Spinal cord (tissue), 10 donors: ENCODE data around the gene USP37. TPM values are rescaled to one million over a fixed set of nuclear protein-coding genes. Genes with fewer than 3 reads are reported as not detected.

ENCODE experiments used
- DNase-seq, 6 donors: peaks; one replicate each; pipeline versions ENCODE4 v3.0.0 to v3.0.0-alpha.2; 2013 to 2015; ENCODE audit warnings: low spot score in 6 of 6, low read depth in 4 of 6
- H3K27ac ChIP-seq: one replicate; pipeline ENCODE4 v1.5.1; 2013; ENCODE audit warnings: low read depth, low read length, control low read depth
- H3K27me3 ChIP-seq: one replicate; pipeline ENCODE4 v1.6.1; 2013; ENCODE audit warnings: low read length; ENCODE audit not compliant: control insufficient read depth, insufficient read depth
- H3K36me3 ChIP-seq: one replicate; pipeline ENCODE4 v1.6.1; 2013; ENCODE audit warnings: low read length; ENCODE audit not compliant: control insufficient read depth, insufficient read depth
- H3K4me1 ChIP-seq: one replicate; pipeline ENCODE4 v1.6.1; 2013; ENCODE audit warnings: low read length; ENCODE audit not compliant: control insufficient read depth, insufficient read depth
- H3K4me3 ChIP-seq: one replicate; pipeline ENCODE4 v1.5.1; 2013; ENCODE audit warnings: low read depth, low read length, control low read depth
- H3K9me3 ChIP-seq: one replicate; pipeline ENCODE4 v1.6.1; 2013; ENCODE audit warnings: low read length; ENCODE audit not compliant: control insufficient read depth, insufficient read depth
- WGBS: methylation state at CpG from one replicate; pipeline ENCODE4 v1.1.5; 2013; ENCODE audit warnings: missing lambda C conversion rate; ENCODE audit not compliant: insufficient coverage; 5-methylcytosine and 5-hydroxymethylcytosine counted together
- polyA plus RNA-seq, 2 donors: library from polyadenylated mRNA; unstranded; fragments of 120-200 nt; gene quantifications; one replicate each; pipeline ENCODE4 v1.2.1, GENCODE V29; 2013; ENCODE audit not compliant: insufficient read length in 2 of 2
- total RNA-seq, 2 donors: library from RNA; depleted of rRNA in 1 of 2; stranded (reverse); fragments of 120-200 nt in 1 of 2; fragments of >200 nt in 1 of 2; gene quantifications; one replicate each; pipeline versions ENCODE4 v1.2.3 to v1.2.4, GENCODE V29; 2013 to 2014
- donor health status: healthy.

USP37 gene
- total and polyA plus RNA-seq, 4 donors: 8.7 to 29.7 (median 13.4) TPM

DNA sequence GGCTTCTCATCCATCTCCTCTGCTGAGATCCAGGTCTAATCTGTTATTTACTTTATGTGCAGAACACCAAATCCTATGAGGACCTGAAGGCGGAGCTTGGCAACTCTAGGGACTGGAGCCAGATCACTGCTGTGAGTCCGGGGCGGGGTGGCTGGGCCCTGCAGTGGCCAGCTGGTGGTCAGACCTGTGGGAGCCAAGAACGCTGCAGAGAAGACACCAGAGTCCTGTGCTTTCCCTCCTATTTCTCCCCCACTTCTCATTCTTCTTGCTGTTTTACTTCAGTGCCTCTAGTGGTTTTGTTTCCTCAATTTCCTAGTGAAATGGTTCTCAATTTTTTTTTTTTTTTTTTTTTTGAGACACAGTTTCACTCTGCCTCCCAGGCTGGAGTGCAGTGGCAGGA, 129.6 kb downstream of the USP37 start:
- peaks cover 2% of the 10 kb centered on the region for H3K27me3 ChIP-seq
- no peaks in the 10 kb centered on the region for H3K9me3 ChIP-seq
- 79% methylated on average over 3 of the region's 4 CpGs for WGBS
- H3K4me3 ChIP-seq: no peak overlapping the region
- DNase-seq: peak in 1 of 6 donors; percentile 31
- no peak overlapping the region for H3K27ac ChIP-seq
- H3K4me1 ChIP-seq: peaks cover 3% of the 10 kb centered on the region
- no peaks in the 10 kb centered on the region for H3K36me3 ChIP-seq

DNA sequence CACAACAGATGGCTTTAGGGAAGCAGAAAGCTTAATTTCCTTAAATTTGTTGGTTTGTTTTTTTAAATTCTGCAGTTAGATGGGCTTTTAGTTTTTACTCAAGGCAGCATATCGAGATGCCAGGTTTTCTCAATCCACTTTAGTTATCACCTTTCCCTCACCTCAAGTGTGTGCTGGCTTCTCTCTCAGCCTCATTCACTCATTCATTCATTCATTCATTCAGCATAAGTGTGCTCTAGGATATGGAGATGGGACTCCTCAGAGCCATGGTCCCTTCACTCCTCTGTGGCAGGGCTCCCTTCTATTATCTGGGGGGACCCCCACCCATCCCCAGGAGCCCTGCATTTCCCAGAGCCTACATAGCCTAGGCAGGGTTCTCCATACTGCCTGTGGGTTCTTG, 130.2 kb downstream of the USP37 start:
- Histone ChIP-seq H3K27ac (no peak overlapping the region), H3K4me1 (peaks cover 3% of the 10 kb centered on the region), H3K27me3 (peaks cover 2% of the 10 kb centered on the region), H3K9me3 (no peaks in the 10 kb centered on the region), H3K4me3 (no peak overlapping the region), H3K36me3 (no peaks in the 10 kb centered on the region)
- DNase-seq: no peak
- WGBS: no CpG with 5 or more reads among the region's 1 CpG

DNA sequence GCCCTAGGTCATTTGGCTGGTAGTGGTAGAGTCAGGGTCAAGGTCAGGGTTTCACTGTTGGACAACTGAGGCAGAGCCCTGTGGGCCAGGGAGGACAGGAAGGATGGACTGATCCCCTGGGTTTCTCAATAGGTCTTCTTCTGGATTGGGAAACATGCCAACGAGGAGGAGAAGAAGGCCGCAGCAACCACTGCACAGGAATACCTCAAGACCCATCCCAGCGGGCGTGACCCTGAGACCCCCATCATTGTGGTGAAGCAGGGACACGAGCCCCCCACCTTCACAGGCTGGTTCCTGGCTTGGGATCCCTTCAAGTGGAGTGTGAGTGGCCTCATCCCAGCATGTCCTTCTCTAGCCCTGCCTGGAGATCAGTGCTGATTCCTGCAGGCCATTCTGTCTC, 131.2 kb downstream of the USP37 start:
- WGBS: 74% methylated on average over 2 of the region's 5 CpGs
- no peak overlapping the region for H3K4me3 ChIP-seq
- peaks cover 3% of the 10 kb centered on the region for H3K4me1 ChIP-seq
- H3K27ac ChIP-seq: no peak overlapping the region
- no peak for DNase-seq
- peaks cover 2% of the 10 kb centered on the region for H3K27me3 ChIP-seq
- no peaks in the 10 kb centered on the region for H3K9me3 ChIP-seq
- no peaks in the 10 kb centered on the region for H3K36me3 ChIP-seq

DNA sequence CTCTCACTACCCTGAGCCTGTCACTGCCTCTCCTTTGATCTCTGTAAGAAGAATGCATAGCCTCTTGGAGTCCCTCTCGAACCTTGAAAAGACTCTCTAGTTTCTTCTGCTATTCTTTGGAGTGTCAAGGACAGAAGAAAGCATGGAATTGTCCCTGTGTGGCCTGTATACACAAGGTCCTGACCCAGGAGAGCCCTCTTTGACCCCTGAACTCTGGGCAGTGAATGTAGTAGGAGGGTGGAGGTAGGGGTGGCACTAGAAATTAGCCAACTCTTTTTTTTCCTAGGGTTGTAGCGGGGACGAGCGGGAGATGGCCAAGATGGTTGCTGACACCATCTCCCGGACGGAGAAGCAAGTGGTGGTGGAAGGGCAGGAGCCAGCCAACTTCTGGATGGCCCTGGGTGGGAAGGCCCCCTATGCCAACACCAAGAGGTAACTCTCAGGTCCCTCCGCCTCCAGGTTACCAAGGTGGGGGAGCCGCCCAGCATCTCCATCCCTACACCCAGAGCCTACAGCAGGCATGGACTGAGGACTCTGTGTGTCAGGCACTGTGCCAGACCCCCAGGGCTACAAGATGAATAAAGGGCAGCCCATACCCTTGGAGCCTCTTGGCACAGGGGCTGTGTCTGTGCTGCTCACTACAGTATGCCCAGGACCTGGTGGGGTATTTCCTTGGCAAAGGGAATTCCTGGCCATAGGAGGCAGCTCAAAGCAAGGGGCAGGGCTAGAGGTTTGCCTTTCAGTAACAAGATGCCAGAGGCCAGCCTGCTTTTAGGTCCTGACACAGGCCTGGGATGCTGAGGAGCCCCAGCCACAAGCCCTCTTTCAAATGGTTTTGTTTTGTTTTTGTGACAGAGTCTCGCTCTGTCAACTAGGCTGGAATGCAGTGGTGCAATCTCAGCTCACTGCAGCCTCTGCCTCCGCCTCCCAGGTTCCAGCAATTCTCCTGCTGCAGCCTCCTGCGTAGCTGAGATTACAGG, 132.9 kb downstream of the USP37 start:
- DNase-seq: no peak

DNA sequence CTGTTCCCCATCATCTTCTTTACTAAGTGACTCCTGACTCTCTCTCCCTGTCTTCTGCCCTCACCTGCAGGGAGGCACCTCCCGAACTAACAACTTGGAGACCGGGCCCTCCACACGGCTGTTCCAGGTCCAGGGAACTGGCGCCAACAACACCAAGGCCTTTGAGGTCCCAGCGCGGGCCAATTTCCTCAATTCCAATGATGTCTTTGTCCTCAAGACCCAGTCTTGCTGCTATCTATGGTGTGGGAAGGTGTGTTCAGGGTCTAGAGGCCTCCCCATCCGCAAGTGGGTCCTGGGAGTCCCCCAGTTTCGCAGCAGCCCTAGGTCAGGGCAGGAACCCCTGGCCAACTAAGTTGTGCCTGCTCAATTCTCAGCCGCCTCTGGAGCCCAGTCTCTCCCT, 133.7 kb downstream of the USP37 start:
- Histone ChIP-seq H3K9me3 (no peaks in the 10 kb centered on the region), H3K4me3 (no peak overlapping the region), H3K36me3 (no peaks in the 10 kb centered on the region), H3K27me3 (peaks cover 2% of the 10 kb centered on the region), H3K4me1 (peaks cover 3% of the 10 kb centered on the region), H3K27ac (no peak overlapping the region)
- 91% methylated on average over 9 of the region's 9 CpGs for WGBS
- DNase-seq: no peak

More for the DNA sequence above, 132.9 kb downstream of the USP37 start:
- Histone ChIP-seq H3K27me3 (peaks cover 2% of the 10 kb centered on the region), H3K4me1 (peaks cover 3% of the 10 kb centered on the region), H3K27ac (no peak overlapping the region), H3K4me3 (no peak overlapping the region), H3K9me3 (no peaks in the 10 kb centered on the region), H3K36me3 (no peaks in the 10 kb centered on the region)
- 75% methylated on average over 9 of the region's 11 CpGs for whole genome bisulfite sequencing

DNA sequence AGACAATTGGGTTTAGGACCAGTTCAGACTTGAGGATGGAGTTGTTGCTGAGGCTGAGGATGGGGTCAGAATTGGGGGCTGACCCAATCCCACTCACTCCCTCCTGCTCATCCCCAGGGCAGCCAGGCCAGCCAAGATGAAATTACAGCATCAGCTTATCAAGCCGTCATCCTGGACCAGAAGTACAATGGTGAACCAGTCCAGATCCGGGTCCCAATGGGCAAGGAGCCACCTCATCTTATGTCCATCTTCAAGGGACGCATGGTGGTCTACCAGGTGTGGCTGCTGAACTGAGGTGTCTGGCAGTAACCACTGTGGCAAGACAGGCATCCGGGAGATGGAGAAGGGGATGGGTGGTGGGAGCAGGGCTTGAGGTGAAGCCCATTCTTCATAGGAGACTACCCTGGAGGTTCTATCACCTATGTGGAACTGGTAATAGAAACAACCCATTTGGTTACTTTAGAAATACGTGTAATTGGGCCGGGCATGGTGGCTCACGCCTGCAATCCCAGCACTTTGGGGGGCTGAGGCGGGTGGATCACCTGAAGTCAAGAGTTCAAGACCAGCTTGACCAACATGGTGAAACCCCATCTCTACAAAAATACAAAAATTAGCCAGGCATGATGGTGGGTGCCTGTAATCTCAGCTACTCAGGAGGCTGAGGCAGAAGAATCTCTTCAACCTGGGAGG, 135.3 kb downstream of the USP37 start:
- Histone ChIP-seq H3K4me1 (no peaks in the 10 kb centered on the region), H3K4me3 (no peak overlapping the region), H3K9me3 (no peaks in the 10 kb centered on the region), H3K36me3 (no peaks in the 10 kb centered on the region), H3K27me3 (peaks cover 2% of the 10 kb centered on the region), H3K27ac (no peak overlapping the region)
- 98% methylated on average over 8 of the region's 8 CpGs for WGBS
- no peak for DNase-seq

DNA sequence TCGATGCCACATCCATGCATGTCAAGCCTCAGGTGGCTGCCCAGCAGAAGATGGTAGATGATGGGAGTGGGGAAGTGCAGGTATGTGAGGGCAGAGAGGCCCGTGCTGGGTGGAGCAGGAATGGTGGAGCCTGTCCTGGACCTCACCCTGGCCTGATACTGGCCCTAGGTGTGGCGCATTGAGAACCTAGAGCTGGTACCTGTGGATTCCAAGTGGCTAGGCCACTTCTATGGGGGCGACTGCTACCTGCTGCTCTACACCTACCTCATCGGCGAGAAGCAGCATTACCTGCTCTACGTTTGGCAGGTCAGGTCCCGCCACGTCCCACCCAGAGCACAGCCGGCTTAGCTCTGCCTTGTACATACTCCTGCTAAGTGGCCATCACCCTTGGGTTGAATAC, 136.3 kb downstream of the USP37 start:
- Histone ChIP-seq H3K9me3 (no peaks in the 10 kb centered on the region), H3K27me3 (peaks cover 2% of the 10 kb centered on the region), H3K4me3 (no peak overlapping the region), H3K36me3 (no peaks in the 10 kb centered on the region), H3K4me1 (no peaks in the 10 kb centered on the region), H3K27ac (no peak overlapping the region)
- 85% methylated on average over 10 of the region's 10 CpGs for WGBS
- no peak for DNase-seq

DNA sequence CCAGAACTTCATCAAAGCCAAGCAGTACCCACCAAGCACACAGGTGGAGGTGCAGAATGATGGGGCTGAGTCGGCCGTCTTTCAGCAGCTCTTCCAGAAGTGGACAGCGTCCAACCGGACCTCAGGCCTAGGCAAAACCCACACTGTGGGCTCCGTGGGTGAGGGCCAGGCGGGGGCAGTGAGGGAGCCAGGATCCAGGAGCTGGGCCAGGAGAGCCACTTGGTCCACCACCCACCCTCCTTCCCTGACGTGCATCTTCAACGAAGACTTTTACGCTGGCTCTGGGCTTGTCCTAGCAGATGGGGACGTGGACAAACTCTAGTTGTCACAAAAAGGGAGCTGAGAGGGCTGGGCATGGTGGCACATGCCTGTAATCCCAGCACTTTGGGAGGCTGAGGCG, 137.4 kb downstream of the USP37 start:
- no peaks in the 10 kb centered on the region for H3K4me1 ChIP-seq
- no peak overlapping the region for H3K4me3 ChIP-seq
- H3K36me3 ChIP-seq: no peaks in the 10 kb centered on the region
- WGBS: 93% methylated on average over 9 of the region's 11 CpGs
- H3K27me3 ChIP-seq: peaks cover 2% of the 10 kb centered on the region
- no peaks in the 10 kb centered on the region for H3K9me3 ChIP-seq
- no peak overlapping the region for H3K27ac ChIP-seq
- no peak for DNase-seq

DNA sequence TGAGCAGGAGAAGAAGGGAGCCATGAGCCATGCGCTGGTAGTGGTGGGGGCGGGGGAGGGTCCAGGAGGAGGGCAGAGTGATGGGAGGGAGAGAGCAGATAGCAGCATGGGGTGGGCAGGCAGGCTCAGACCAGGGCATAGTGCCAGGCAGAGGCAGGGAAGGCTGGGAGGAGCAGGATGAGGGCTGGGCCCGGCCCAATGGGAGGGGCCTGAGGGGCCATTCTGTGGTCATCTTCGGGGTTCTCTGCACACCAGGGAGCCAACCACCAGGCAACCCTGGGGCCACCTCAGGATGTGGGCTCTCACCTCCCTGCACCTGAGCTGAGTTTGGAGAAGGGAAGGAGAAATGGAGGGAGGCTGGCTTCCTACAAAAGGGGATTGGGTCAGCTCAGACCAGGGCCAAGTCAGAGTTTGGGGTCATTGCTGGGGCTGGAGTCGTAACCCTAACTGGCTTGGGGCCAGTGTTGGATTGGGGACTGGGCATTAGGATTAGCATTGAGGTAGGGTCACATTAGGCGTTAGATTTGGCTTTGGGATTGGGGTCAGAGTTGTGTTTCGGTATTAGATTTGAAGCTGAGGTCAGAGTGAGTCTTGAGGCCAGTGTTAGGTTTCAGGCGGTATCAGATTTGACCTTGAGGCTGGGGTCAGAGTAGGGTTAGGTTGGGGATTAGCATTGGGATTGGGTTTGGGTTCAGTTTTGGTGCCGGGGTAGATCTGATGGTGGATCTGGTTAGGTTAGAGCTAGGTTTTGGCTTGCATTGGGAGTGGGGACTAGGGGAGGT, 138.0 kb downstream of the USP37 start:
- Histone ChIP-seq H3K9me3 (no peaks in the 10 kb centered on the region), H3K27me3 (peaks cover 2% of the 10 kb centered on the region), H3K4me3 (no peak overlapping the region), H3K4me1 (no peaks in the 10 kb centered on the region), H3K36me3 (no peaks in the 10 kb centered on the region), H3K27ac (no peak overlapping the region)
- WGBS: 77% methylated on average over 9 of the region's 9 CpGs
- no peak for DNase-seq
